ENCODE data around the gene SPRR1B.
A peak's percentile ranks its signal among the peaks of the same experiment; 100 is the strongest.
"Not testable (repeated sequence)": the region's sequence is repeated elsewhere in the genome, so short reads cannot be mapped to it uniquely, and the experiment has no call there.

SPRR1B gene

GRCh38 chr1:153025797-153026196 is 5.2 kb upstream of the SPRR1B start:
- no peak overlapping the region for H3K27ac ChIP-seq
- TF ChIP-seq CTCF (IDR thresholded peaks at IDR 0.05) (no peak), ZFX (IDR thresholded peaks at IDR 0.05; ENCODE audit: borderline replicate concordance) (no peak)

DNA sequence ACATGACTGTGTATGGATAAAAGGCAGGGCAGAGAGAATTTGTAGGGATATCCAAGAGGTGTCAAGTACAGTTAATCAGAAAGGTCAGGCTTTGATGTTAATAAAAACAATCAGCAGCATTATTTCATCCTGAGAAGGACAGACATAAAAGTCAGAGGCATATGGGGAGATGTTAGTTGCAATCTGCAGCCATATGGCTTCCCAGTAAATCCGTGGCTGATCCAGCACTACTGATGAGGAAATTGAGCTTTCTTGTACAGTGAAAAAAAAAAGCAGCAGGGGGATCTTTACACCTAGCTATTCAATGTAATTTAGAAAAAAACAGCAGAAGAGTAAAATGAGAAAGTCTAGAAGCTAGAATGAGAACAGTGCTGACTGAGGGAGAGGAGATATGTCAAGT is 2.2 kb upstream of the SPRR1B start:
- H3K27ac ChIP-seq = no peak overlapping the region
- TF ChIP-seq CTCF (IDR thresholded peaks at IDR 0.05) = no peak
- no peak for TF ChIP-seq ZFX (IDR thresholded peaks at IDR 0.05; ENCODE audit: borderline replicate concordance)

GRCh38 chr1:153032073-153032472 is 1.1 kb downstream of the SPRR1B start:
- TF ChIP-seq ZFX (IDR thresholded peaks at IDR 0.05; ENCODE audit: borderline replicate concordance) (no peak), CTCF (IDR thresholded peaks at IDR 0.05) (no peak)
- H3K27ac ChIP-seq = no peak overlapping the region

DNA sequence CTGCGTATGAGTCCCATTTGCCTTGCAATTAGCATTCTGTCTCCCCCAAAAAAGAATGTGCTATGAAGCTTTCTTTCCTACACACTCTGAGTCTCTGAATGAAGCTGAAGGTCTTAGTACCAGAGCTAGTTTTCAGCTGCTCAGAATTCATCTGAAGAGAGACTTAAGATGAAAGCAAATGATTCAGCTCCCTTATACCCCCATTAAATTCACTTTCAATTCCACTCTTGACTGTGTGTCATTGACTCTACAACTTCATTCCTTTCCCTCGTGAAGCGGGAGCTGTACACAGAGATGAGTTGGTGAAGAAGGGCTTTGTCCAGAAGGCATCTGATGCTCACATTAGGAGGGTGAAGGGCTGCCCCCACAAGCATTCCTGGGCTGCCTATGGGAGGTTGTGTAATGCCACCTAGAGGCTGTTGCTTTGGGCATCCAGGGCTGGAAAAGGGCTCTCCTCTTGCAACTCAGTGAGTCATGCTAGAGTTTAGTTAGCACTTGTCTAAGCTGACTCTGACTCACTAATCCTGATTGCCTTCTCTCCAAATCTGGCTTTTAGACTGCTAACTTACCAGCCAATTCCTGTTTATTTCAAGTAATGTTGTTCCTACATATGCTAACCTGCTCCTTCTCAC is 1.8 kb downstream of the SPRR1B start:
- H3K27ac ChIP-seq = no peak overlapping the region
- no peak for TF ChIP-seq ZFX (IDR thresholded peaks at IDR 0.05; ENCODE audit: borderline replicate concordance)
- peak; percentile 35 for TF ChIP-seq CTCF (IDR thresholded peaks at IDR 0.05)

DNA sequence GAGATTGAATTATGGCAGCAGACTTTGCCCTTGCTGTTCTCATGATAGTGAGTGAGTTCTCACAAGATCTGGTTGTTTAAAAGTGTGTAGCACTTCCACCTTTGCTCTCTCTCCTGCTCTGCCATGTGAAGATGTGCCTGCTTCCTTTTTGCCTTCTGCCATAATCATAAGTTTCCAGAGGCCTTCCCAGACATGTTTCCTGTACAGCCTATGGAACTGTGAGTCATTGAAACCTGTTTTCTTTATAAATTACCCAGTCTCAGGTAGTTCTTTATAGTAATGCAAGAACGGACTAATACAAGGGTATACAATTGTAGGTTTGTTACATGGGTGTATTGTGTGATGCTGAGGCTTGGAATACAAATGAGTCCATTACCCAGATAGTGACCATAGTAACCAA is 4.2 kb downstream of the SPRR1B start:
- TF ChIP-seq ZFX (IDR thresholded peaks at IDR 0.05; ENCODE audit: borderline replicate concordance) = no peak
- no peak for TF ChIP-seq CTCF (IDR thresholded peaks at IDR 0.05)
- no peak overlapping the region for H3K27ac ChIP-seq

DNA sequence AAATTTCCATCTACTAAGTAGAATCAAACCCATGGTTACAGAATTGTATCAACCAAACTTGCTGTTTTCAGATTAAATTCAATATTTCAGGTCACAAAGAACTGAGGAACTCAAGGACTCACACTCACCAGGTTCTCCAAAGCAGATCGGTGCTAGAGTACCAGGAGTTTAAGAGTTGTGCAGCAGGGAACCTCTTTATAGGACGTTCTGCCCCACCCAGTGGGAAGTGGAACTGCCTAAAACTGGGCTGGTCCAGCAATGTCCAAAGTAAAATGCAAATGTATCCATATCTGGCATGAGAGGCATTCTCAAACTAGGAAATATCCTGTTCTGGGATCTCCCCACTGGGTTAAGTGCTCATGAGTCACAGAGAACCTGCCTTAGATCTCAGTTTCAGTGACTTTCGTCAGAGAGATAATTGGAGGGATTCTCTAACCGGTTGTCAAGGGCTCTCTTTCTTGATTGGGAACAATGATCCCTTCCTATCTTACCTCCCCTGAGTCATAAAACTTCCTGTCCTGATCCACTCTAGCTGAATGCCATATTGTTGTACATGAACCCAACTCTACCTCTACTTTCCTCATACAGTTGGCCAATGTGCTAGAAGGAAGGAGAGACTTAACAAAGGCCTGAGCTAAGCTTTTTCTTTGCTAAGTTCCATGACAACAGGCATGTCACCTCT is 10.1 kb downstream of the SPRR1B start, which contains the start of gene SPRR2D:
Gene SPRR2D, minus strand, starts transcription at position 171 of the 682 bp plus-strand sequence. CDS start 774 bp downstream, outside the sequence.
- no peak for TF ChIP-seq ZFX (IDR thresholded peaks at IDR 0.05; ENCODE audit: borderline replicate concordance)
- no peak for TF ChIP-seq CTCF (IDR thresholded peaks at IDR 0.05)
- no peak within 1 kb of the TSS for H3K27ac ChIP-seq

DNA sequence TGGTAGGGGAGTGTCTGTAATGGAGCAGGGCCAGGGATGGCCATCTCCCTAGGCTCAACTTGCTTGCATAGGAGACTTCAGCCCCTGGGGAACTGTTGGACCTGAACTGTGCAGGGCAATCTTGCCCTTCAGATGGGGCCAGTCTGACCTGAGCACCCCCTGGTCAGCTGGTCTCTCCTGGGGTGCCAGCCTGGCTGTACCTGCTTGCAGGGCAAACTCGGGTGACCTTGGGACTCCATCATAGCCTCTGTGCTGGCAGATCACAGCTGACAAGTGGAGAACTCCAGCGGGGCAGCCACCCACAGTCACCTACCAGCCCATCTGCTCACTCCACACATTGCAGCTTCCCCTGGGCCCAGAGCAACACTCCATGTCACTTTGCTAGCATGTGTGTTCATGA is 18.2 kb downstream of the SPRR1B start:
- no peak for TF ChIP-seq CTCF (IDR thresholded peaks at IDR 0.05)
- no peak for TF ChIP-seq ZFX (IDR thresholded peaks at IDR 0.05; ENCODE audit: borderline replicate concordance)
- H3K27ac ChIP-seq = no peak overlapping the region

- H3K27ac ChIP-seq = not testable (repeated sequence)
These were observed 25.1 kb downstream of the SPRR1B start for GRCh38 chr1:153056111-153056510.

Measured in 22Rv1 (cell line).